Ishikawa (cell line): ENCODE measurements around the gene RBL2.

Experiments
- CEBPB ChIP-seq: IDR thresholded peaks from 2 replicates; pipeline ENCODE4 v1.6.1; 2012
- EP300 ChIP-seq: IDR thresholded peaks from 2 replicates; pipeline ENCODE4 v1.6.1; 2012; ENCODE audit warnings: borderline replicate concordance
- MAX ChIP-seq: IDR thresholded peaks from 2 replicates; pipeline ENCODE4 v1.6.1; 2012
- NFIC ChIP-seq: IDR thresholded peaks from 2 replicates; pipeline ENCODE4 v1.6.1; 2012
- RAD21 ChIP-seq: IDR thresholded peaks from 2 replicates; pipeline ENCODE4 v1.6.1; 2012; ENCODE audit warnings: low read depth
- TAF1 ChIP-seq: IDR thresholded peaks from 2 replicates; pipeline ENCODE4 v1.6.1; 2012; ENCODE audit warnings: low read depth, mild to moderate bottlenecking
- TEAD4 ChIP-seq: IDR thresholded peaks from 2 replicates; pipeline ENCODE4 v1.6.1; 2012
- USF1 ChIP-seq: IDR thresholded peaks from 2 replicates; pipeline ENCODE4 v1.6.1; 2012
- TF ChIP-seq, protein P1 (sequence below): IDR thresholded peaks from 2 replicates; pipeline ENCODE4 v1.6.1; 2012; ENCODE audit warnings: low read depth, mild to moderate bottlenecking

- TF ChIP-seq EP300 (no peak), MAX (no peak), TAF1 (no peak), CEBPB (no peak), RAD21 (peak; percentile 17; the same call in 1 of the 2 replicates), USF1 (no peak), TEAD4 (no peak), NFIC (no peak)
- TF ChIP-seq, protein P1, sequence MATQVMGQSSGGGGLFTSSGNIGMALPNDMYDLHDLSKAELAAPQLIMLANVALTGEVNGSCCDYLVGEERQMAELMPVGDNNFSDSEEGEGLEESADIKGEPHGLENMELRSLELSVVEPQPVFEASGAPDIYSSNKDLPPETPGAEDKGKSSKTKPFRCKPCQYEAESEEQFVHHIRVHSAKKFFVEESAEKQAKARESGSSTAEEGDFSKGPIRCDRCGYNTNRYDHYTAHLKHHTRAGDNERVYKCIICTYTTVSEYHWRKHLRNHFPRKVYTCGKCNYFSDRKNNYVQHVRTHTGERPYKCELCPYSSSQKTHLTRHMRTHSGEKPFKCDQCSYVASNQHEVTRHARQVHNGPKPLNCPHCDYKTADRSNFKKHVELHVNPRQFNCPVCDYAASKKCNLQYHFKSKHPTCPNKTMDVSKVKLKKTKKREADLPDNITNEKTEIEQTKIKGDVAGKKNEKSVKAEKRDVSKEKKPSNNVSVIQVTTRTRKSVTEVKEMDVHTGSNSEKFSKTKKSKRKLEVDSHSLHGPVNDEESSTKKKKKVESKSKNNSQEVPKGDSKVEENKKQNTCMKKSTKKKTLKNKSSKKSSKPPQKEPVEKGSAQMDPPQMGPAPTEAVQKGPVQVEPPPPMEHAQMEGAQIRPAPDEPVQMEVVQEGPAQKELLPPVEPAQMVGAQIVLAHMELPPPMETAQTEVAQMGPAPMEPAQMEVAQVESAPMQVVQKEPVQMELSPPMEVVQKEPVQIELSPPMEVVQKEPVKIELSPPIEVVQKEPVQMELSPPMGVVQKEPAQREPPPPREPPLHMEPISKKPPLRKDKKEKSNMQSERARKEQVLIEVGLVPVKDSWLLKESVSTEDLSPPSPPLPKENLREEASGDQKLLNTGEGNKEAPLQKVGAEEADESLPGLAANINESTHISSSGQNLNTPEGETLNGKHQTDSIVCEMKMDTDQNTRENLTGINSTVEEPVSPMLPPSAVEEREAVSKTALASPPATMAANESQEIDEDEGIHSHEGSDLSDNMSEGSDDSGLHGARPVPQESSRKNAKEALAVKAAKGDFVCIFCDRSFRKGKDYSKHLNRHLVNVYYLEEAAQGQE = no peak
Observed at GRCh38 chr16:53404959-53405358, 29.3 kb upstream of the RBL2 start.
